Ectodermal cell (in vitro differentiated cells): ENCODE results near the gene FDPS.
A peak's percentile ranks its signal among the peaks of the same experiment; 100 is the strongest.
"Not testable (repeated sequence)": the region's sequence is repeated elsewhere in the genome, so short reads cannot be mapped to it uniquely, and the experiment has no call there.

Experiments
- H3K27ac ChIP-seq: 2 replicates; pipeline ENCODE4 v1.7.0; 2013; ENCODE audit warnings: mild to moderate bottlenecking, low read depth, low read length; ENCODE audit not compliant: insufficient read depth, poor library complexity, severe bottlenecking
- H3K27me3 ChIP-seq: 2 replicates; pipeline ENCODE4 v1.7.0; 2013; ENCODE audit warnings: mild to moderate bottlenecking, low read length; ENCODE audit not compliant: insufficient read depth, control insufficient read depth, poor library complexity, severe bottlenecking
- H3K36me3 ChIP-seq: one replicate; pipeline ENCODE4 v1.7.0; 2013; ENCODE audit warnings: low read length; ENCODE audit not compliant: control insufficient read depth, insufficient read depth
- H3K4me1 ChIP-seq: one replicate; pipeline ENCODE4 v1.7.0; 2013; ENCODE audit warnings: low read length; ENCODE audit not compliant: control insufficient read depth, insufficient read depth
- H3K4me3 ChIP-seq: 2 replicates; pipeline ENCODE4 v1.7.0; 2013; ENCODE audit warnings: low read depth, low read length, control low read depth; ENCODE audit not compliant: insufficient read depth
- H3K9me3 ChIP-seq: 2 replicates; pipeline ENCODE4 v1.7.0; 2013; ENCODE audit warnings: mild to moderate bottlenecking, low read length, moderate library complexity; ENCODE audit not compliant: control insufficient read depth
- WGBS, 2 experiments: methylation state at CpG; one replicate each; pipeline ENCODE4 v1.1.7; 2013; ENCODE audit warnings: missing lambda C conversion rate in 2 of 2; 5-methylcytosine and 5-hydroxymethylcytosine counted together

FDPS gene

DNA sequence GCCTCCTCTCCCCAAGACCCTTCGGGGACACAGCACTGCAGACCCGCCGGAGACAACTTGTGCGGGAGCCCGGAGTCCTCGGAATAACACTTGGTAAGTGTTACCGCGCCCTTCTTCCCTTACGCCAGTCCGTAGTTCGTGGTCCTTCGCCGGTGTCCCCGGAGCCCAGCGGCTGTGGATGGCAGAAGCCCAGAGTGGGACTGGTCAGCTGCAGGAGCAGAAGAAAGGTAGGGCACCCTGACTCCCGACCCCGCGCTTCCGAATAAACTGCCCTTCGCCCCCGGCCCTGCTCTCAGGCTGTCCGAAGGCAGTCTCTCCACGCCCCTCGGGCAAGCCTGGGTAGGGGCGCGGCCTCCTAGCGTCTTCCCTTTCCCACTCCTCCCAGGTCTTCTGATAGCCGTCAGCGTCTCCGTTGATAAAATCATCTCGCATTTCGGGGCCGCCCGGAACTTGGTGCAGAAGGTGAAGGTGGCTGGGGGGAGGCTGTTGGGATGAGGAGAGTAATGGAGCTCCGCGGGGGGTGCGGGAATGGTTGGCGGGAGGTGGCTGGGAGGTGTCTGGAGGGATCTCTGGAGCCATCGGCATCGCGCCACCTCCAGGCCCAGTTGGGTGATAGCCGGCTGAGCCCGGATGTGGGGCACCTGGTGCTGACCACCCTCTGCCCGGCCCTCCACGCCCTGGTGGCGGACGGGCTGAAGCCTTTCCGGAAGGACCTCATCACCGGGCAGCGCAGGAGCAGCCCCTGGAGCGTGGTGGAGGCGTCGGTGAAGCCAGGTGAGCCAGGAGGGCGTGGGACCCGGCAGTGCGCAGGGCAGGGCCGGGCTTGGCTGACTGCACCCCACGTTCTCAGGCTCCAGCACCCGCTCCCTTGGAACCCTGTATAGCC, 16.3 kb downstream of the FDPS start:
- 7% methylated on average over 59 of the region's 59 CpGs for WGBS, 2 experiments
- H3K27ac ChIP-seq, result no peak overlapping the region

GRCh38 chr1:155325603-155325893, 16.9 kb downstream of the FDPS start:
- Histone ChIP-seq H3K9me3 (no peaks in the 10 kb centered on the region), H3K27me3 (peaks cover 7% of the 10 kb centered on the region), H3K4me3 (peak overlapping the region; percentile 76), H3K36me3 (peaks cover 11% of the 10 kb centered on the region), H3K27ac (no peak overlapping the region), H3K4me1 (peaks cover 23% of the 10 kb centered on the region)
- WGBS, 2 experiments, result 67 to 69% methylated on average over 6 of the region's 6 CpGs

More for the DNA sequence above, 16.3 kb downstream of the FDPS start:
- peaks cover 23% of the 10 kb centered on the region for H3K4me1 ChIP-seq
- peaks cover 7% of the 10 kb centered on the region for H3K27me3 ChIP-seq
- H3K4me3 ChIP-seq, result peak overlapping the region; percentile 76
- peaks cover 7% of the 10 kb centered on the region for H3K36me3 ChIP-seq
- H3K9me3 ChIP-seq, result no peaks in the 10 kb centered on the region

DNA sequence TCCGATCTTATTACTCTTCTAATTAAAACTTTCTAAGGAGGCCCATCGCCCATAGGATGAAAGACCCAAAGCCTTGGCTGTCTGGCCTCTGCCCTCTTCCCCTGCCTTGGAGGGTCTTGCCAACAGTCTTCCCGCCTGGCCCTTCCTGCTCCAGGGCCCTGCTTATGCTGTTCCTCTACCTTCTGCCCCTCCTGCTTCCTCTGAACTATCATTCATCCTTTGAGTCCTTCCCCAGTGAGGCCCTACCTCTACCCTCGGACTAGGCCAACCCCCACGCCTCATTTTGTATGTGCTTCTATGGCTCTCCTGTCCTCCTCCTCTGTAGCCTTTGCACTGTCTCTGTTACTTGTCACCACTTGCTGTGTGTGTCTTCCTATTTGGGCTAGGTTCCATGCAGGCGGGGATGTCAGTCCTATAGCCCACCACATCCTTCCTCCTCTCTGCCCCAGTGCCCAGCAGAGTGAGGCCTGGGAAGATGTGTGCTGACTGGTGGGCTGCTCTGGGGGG, 17.4 kb downstream of the FDPS start:
- peaks cover 23% of the 10 kb centered on the region for H3K4me1 ChIP-seq
- no peak overlapping the region for H3K27ac ChIP-seq
- no peak overlapping the region for H3K4me3 ChIP-seq
- H3K9me3 ChIP-seq, result no peaks in the 10 kb centered on the region
- peaks cover 16% of the 10 kb centered on the region for H3K36me3 ChIP-seq
- 90 to 94% methylated on average over 5 to 6 of the region's 6 CpGs for WGBS, 2 experiments
- peaks cover 7% of the 10 kb centered on the region for H3K27me3 ChIP-seq

GRCh38 chr1:155326631-155327037, 18.0 kb downstream of the FDPS start:
- Histone ChIP-seq H3K9me3 (no peaks in the 10 kb centered on the region), H3K4me1 (peaks cover 17% of the 10 kb centered on the region), H3K27me3 (peaks cover 3% of the 10 kb centered on the region), H3K4me3 (no peak overlapping the region), H3K27ac (no peak overlapping the region), H3K36me3 (peaks cover 18% of the 10 kb centered on the region)
- WGBS, 2 experiments, result 95 to 96% methylated on average over 7 of the region's 7 CpGs

DNA sequence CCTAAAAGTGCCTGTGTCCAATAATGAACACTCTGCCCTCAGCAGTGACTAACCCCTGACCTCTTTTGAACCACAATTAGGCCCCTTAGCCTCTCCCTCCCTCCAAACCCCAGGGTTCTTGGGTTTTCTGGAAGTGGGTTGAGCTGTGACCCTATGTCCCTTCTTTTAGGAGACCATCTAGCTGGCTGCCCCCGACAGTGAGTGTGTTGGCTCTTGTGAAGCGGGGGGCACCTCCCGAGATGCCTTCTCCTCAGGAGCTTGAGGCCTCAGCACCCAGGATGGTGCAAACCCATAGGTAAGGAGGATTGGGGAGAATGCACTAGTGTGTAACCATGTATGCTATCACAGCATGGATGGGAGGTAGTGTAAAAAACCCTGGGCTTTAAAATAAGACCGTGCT, 19.3 kb downstream of the FDPS start:
- peaks cover 18% of the 10 kb centered on the region for H3K36me3 ChIP-seq
- H3K27me3 ChIP-seq, result no peaks in the 10 kb centered on the region
- H3K27ac ChIP-seq, result no peak overlapping the region
- peaks cover 8% of the 10 kb centered on the region for H3K4me1 ChIP-seq
- no peaks in the 10 kb centered on the region for H3K9me3 ChIP-seq
- no peak overlapping the region for H3K4me3 ChIP-seq
- 95% methylated on average over 4 of the region's 4 CpGs for WGBS, 2 experiments

DNA sequence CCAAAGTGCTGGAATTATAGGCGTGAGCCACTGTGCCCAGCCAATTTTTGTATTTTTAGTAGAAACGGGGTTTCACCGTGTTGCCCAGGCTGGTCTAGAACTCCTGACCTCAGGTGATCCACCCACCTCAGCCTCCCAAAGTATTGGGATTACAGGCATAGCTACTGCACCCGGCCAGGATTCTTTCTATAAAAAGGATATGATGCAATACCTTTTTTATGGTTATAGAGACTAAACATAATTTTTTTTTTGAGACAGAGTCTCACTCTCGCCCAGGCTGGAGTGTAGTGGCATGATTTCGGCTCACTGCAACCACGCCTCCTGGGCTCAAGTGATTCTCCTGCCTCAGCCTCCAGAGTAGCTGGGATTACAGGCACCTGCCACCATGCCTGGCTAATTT, 20.2 kb downstream of the FDPS start:
- 93 to 95% methylated on average over 6 to 7 of the region's 7 CpGs for WGBS, 2 experiments
- not testable (repeated sequence) for H3K4me3 ChIP-seq, H3K9me3 ChIP-seq, H3K27me3 ChIP-seq, H3K27ac ChIP-seq, H3K4me1 ChIP-seq
- peaks cover 18% of the 10 kb centered on the region for H3K36me3 ChIP-seq

- H3K9me3 ChIP-seq, result no peaks in the 10 kb centered on the region
- no peak overlapping the region for H3K4me3 ChIP-seq
- no peak overlapping the region for H3K27ac ChIP-seq
- WGBS, 2 experiments, result 94 to 96% methylated on average over 11 of the region's 11 CpGs
- H3K36me3 ChIP-seq, result peaks cover 18% of the 10 kb centered on the region
- H3K27me3 ChIP-seq, result no peaks in the 10 kb centered on the region
- H3K4me1 ChIP-seq, result peaks cover 7% of the 10 kb centered on the region
These were observed 21.4 kb downstream of the FDPS start for GRCh38 chr1:155329980-155330598.

DNA sequence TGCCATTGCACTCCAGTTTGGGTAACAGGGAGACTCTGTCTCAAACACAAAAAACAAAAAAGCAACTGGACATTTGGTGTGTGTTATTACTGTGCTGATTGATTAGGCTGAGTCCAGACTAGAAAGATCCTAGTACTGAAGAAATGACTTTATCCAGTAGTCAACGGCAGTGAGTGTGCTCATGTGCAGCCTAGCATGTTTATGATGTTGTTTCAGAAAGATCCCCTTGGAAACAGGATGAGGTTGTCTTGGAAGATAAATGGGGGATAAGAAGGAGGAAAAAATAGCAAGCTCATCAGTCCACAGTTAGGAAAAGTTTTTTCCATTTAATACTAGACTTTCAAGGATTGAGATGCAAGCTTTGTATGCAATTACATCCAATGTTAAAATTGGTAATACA, 26.3 kb downstream of the FDPS start:
- H3K36me3 ChIP-seq, result peaks cover 42% of the 10 kb centered on the region
- no peak overlapping the region for H3K27ac ChIP-seq
- no peaks in the 10 kb centered on the region for H3K27me3 ChIP-seq
- H3K9me3 ChIP-seq, result no peaks in the 10 kb centered on the region
- WGBS, 2 experiments, result 97 to 99% methylated on average over 1 of the region's 1 CpG
- H3K4me3 ChIP-seq, result no peak overlapping the region
- H3K4me1 ChIP-seq, result no peaks in the 10 kb centered on the region

- no peak overlapping the region for H3K4me3 ChIP-seq
- no peak overlapping the region for H3K27ac ChIP-seq
- WGBS, 2 experiments, result 95 to 96% methylated on average over 6 to 8 of the region's 8 CpGs
- no peaks in the 10 kb centered on the region for H3K9me3 ChIP-seq
- peaks cover 59% of the 10 kb centered on the region for H3K36me3 ChIP-seq
- H3K27me3 ChIP-seq, result no peaks in the 10 kb centered on the region
- no peaks in the 10 kb centered on the region for H3K4me1 ChIP-seq
These were observed 30.9 kb downstream of the FDPS start for GRCh38 chr1:155339515-155340097.

DNA sequence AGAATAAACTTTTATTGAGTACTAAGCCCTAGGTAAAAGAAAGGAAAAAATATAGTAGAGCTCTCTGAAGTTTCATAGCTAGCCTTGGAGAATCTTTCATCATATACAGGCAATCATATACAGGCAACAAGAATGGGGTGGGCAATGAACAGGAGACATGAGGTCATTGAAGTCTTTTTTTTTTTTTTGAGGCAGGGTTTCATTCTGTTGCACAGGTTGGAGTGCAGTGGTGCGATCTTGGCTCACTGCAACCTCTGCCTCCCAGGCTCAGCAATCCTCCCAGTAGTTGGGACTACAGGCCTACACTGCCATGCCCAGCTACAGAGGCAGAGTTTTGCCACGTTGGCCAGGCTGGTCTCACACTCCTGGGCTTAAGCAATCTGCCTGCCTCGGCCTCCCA, 34.2 kb downstream of the FDPS start:
- Histone ChIP-seq H3K9me3 (no peaks in the 10 kb centered on the region), H3K27ac (no peak overlapping the region), H3K27me3 (no peaks in the 10 kb centered on the region), H3K4me3 (no peak overlapping the region), H3K36me3 (peaks cover 63% of the 10 kb centered on the region), H3K4me1 (no peaks in the 10 kb centered on the region)
- WGBS, 2 experiments, result 94% methylated on average over 3 of the region's 3 CpGs
